ENCODE measurements around the gene BTN1A1. TPM values are rescaled to one million over a fixed set of nuclear protein-coding genes. Genes with fewer than 3 reads are reported as not detected.

The BTN1A1 gene
- not detected in 2 replicates for total RNA-seq
- long read RNA-seq: 0 reads

- no peak for TF ChIP-seq CTCF (conservative IDR thresholded peaks at IDR 0.05)
- Mint-ChIP-seq H3K36me3 (ENCODE audit: low read depth) (peaks cover 2% of the 10 kb centered on the region), H3K4me1 (peaks cover 11% of the 10 kb centered on the region), H3K4me3 (no peak within 1 kb of the TSS), H3K9me3 (no peaks in the 10 kb centered on the region), H3K27me3 (ENCODE audit: low read depth) (peaks cover 64% of the 10 kb centered on the region), H3K27ac (ENCODE audit: unreplicated experiment) (no peak within 1 kb of the TSS)
- DNase-seq (ENCODE audit: low read depth, low spot score): no peak
Observed at GRCh38 chr6:26500102-26500501, at the start of gene BTN1A1. Gene BTN1A1, plus strand, starts transcription at chr6:26500303. Its CDS starts 984 bp downstream, at chr6:26501287.

- Mint-ChIP-seq H3K4me1 (peaks cover 13% of the 10 kb centered on the region), H3K36me3 (ENCODE audit: low read depth) (peaks cover 3% of the 10 kb centered on the region)
Observed at GRCh38 chr6:26452631-26453235, 47.4 kb upstream of the BTN1A1 start.

GRCh38 chr6:26454631-26455030, 45.5 kb upstream of the BTN1A1 start:
- no peak for TF ChIP-seq CTCF (conservative IDR thresholded peaks at IDR 0.05)
- no peaks in the 10 kb centered on the region for H3K27me3 Mint-ChIP-seq (ENCODE audit: low read depth)
- H3K4me1 Mint-ChIP-seq: peaks cover 28% of the 10 kb centered on the region
- DNase-seq (ENCODE audit: low read depth, low spot score): no peak
- H3K9me3 Mint-ChIP-seq: no peaks in the 10 kb centered on the region
- H3K4me3 Mint-ChIP-seq: no peak overlapping the region
- peaks cover 5% of the 10 kb centered on the region for H3K36me3 Mint-ChIP-seq (ENCODE audit: low read depth)
- no peak overlapping the region for H3K27ac Mint-ChIP-seq (ENCODE audit: unreplicated experiment)

More at GRCh38 chr6:26452631-26453235, 47.4 kb upstream of the BTN1A1 start:
- Mint-ChIP-seq H3K9me3 (no peaks in the 10 kb centered on the region), H3K27ac (ENCODE audit: unreplicated experiment) (no peak overlapping the region), H3K4me3 (no peak overlapping the region), H3K27me3 (ENCODE audit: low read depth) (no peaks in the 10 kb centered on the region)
- no peak for DNase-seq (ENCODE audit: low read depth, low spot score)
- no peak for TF ChIP-seq CTCF (conservative IDR thresholded peaks at IDR 0.05)

GRCh38 chr6:26455357-26455970, 44.6 kb upstream of the BTN1A1 start:
- H3K36me3 Mint-ChIP-seq (ENCODE audit: low read depth): peaks cover 5% of the 10 kb centered on the region
- no peaks in the 10 kb centered on the region for H3K9me3 Mint-ChIP-seq
- peak overlapping the region; percentile 65 for H3K4me3 Mint-ChIP-seq
- DNase-seq (ENCODE audit: low read depth, low spot score): no peak
- H3K27me3 Mint-ChIP-seq (ENCODE audit: low read depth): no peaks in the 10 kb centered on the region
- no peak overlapping the region for H3K27ac Mint-ChIP-seq (ENCODE audit: unreplicated experiment)
- peaks cover 28% of the 10 kb centered on the region for H3K4me1 Mint-ChIP-seq
- no peak for TF ChIP-seq CTCF (conservative IDR thresholded peaks at IDR 0.05)

GRCh38 chr6:26457264-26457805, 42.8 kb upstream of the BTN1A1 start:
- peak; percentile 36 for DNase-seq (ENCODE audit: low read depth, low spot score)
- Mint-ChIP-seq H3K27ac (ENCODE audit: unreplicated experiment) (peak overlapping the region; percentile 99), H3K4me1 (peaks cover 36% of the 10 kb centered on the region), H3K4me3 (peak overlapping the region; percentile 98), H3K36me3 (ENCODE audit: low read depth) (peaks cover 8% of the 10 kb centered on the region), H3K9me3 (no peaks in the 10 kb centered on the region), H3K27me3 (ENCODE audit: low read depth) (no peaks in the 10 kb centered on the region)
- no peak for TF ChIP-seq CTCF (conservative IDR thresholded peaks at IDR 0.05)

All from neural crest cell (in vitro differentiated cells).